HG02571 (cell line): ENCODE measurements around the gene N4BP2L1.

Source experiments
- ATAC-seq: cut with Tn5 transposase; IDR thresholded peaks from one replicate; pipeline ENCODE4 v1.9.1; 2021; ENCODE audit warnings: mild to moderate bottlenecking, moderate library complexity; ENCODE audit not compliant: unreplicated experiment

The N4BP2L1 gene

GRCh38 chr13:32427852-32428580 is at the start of gene N4BP2L1:
TSS of gene N4BP2L1 (minus strand) at chr13:32428130. CDS start at chr13:32428082, 48 bp downstream.
- ATAC-seq = peak; percentile 71

DNA sequence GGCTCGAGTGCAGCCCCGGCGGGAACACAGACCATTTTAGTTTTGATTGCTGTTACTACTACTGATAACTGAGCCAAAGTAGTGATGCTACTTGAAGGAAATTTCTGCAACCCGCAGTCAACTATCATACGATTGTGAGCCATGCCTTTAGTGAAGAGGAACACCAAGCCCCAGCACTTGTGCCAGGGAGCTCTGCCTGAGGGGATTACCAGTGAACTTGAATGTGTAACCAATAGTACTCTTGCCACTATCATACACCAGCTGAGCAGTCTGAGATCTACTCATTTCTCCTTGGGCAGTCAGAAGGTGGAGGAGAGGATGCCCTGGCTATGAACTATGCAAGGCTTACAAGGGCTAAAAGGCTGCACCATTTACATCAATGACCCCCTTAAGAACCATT is 49.0 kb upstream of the N4BP2L1 start:
- no peak for ATAC-seq

DNA sequence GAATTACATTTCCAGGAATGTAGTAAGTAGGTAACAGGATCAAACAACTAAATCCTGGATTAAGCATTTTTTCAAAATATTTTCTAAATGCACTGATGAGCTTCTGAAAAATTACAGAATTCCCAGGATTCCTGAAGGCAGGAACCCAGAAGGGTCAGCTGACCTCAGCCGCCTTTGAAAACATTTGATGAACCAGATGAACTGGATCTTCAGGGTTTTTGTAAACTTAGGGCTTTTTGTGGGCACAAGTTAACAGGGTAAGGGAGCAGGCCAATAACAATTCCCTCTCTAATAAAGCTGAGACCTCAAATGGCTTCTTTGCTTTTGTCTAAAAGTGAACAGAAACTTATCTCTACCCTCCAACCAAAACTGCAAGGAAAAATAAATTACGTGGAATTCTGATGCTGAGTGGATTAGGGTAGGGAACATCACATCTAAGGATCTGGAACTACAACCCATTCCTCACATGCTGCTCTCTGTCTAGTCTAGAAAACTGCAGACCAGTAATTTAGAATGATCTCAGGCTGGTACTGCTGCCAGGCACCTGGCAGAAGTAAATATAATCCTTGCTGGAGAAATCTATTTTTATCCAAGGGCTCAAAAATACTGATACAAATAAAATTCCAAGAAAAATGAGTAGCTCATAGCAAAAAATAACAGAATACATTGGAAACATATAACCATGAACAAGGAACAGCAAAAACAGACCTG is 48.2 kb upstream of the N4BP2L1 start:
- ATAC-seq = no peak

- ATAC-seq = no peak
Observed at GRCh38 chr13:32474999-32475792, 47.3 kb upstream of the N4BP2L1 start.

GRCh38 chr13:32473650-32474049 is 45.7 kb upstream of the N4BP2L1 start:
- no peak for ATAC-seq

- ATAC-seq = peak; percentile 79
Observed at GRCh38 chr13:32472194-32472621, 44.3 kb upstream of the N4BP2L1 start.

DNA sequence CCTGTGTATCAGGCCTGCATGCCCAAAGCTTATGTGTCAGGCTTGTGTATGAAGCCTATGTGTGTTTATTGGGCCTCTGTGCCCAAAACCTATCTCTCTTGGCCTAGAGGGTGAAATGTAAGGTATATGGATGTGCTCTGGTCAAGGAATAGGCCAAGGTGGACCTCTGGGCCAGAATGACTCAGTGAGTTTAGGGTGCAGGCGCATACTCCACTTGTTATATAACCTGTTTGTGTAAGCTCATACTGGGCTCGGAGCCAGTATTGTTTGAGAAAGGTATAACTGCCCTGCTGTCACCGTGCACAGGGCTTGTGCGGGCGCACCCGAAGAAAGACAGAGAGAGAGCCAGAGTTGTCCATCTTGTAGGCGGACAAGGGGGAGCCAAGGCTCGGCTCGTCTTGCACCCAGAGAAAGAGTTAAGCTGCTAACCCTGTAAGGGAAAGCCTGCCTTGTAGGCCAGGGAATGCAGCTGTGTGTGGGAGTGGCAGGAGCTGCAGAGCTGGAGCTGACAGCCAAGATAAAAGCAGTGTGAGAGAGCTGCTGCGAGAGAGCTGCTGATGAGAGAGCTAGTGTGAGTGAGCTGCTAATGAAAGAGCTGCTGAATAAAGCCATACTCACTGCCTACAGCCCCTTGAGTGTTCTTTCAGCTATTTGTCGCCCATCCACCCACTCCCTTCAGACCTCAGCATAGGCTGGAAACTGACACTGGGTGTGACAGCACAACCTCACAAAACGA is 43.4 kb upstream of the N4BP2L1 start:
- ATAC-seq = no peak

GRCh38 chr13:32468502-32469142 is 40.7 kb upstream of the N4BP2L1 start:
- no peak for ATAC-seq

DNA sequence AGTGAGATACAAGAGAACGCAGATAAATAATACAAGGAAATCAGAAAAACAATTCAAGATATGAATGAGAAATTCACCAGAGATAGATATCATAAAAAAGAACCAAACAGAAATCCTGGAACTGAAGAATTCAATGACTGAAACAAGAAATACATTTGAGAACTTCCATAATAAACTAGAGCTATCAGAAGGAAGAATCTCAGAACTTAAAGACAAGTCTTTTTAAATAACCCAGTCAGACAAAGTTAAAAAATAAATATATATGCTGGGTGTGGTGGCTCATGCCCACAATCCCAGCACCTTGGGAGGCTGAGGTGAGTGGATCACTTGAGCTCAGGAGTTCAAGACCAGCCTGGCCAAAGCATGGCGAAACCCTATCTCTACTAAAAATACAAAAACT is 28.7 kb upstream of the N4BP2L1 start:
- ATAC-seq = no peak

DNA sequence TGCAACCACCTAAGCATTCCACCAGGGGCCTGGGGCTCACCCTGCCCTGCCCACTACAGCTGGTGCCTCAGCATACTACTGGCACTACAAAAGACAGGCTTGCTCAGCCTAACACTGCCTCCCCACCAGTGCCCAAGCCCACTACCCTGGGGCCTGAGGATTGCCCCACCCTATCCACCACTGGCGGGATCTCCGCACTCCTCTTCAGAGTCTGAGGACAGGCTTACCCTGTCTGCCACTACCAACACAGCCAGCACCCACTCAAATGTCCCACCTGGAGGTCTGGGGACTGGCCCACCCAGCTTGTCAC is 27.6 kb upstream of the N4BP2L1 start:
- no peak for ATAC-seq

GRCh38 chr13:32454886-32455593 is 27.1 kb upstream of the N4BP2L1 start:
- ATAC-seq = no peak

DNA sequence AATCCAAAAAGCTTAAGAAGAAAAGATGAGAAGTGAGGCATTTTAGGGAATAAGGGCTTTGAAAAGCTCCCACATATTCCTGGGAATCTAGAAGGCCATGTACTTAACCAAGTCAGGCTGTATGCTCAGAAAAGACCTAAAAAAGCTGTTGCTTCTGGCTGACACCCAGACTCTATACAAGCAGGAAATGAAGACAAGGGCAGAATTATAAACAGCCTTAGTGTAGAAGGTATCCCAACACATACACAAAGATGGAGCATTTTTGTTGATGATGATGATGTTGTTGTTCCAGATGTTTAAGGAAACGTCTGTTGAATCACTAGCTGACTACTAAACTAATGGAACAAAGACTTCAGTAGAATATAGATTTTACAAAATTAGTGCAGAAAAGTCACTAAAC is 26.1 kb upstream of the N4BP2L1 start:
- no peak for ATAC-seq

GRCh38 chr13:32448972-32449371 is 21.0 kb upstream of the N4BP2L1 start:
- no peak for ATAC-seq

DNA sequence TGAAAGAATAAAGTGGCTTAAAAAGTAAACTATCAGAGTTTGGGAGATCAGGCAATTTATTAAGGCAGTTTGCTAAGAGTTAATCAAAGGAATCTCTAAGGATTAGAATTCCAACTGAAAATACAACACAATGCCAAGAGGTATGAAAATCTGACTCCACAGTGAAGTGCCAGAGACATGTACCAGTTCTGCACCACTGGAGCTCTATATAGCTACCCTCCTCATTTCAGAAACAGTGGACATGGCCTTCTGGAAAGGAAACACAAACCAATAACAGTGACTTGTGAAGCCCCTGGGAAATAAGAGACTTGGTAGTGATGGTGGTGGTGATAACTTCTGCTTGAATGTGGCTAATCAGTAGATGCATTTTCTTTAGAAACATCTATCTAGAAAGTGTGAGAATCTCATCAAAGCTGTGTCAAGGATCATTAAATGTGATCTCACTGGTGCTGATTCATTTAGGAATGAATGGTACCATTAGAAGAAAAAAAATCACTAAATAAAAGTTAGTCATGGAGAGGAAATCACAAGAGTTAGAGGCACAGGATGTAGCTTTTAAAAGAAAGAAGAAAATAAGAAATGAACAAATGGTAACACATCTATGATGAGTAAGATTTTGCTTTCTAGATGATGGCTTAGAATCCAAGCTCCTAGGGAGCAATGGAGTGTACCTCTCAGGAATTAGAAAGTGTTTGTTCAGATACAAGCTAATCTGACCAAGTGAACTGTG is 20.1 kb upstream of the N4BP2L1 start:
- ATAC-seq = no peak

DNA sequence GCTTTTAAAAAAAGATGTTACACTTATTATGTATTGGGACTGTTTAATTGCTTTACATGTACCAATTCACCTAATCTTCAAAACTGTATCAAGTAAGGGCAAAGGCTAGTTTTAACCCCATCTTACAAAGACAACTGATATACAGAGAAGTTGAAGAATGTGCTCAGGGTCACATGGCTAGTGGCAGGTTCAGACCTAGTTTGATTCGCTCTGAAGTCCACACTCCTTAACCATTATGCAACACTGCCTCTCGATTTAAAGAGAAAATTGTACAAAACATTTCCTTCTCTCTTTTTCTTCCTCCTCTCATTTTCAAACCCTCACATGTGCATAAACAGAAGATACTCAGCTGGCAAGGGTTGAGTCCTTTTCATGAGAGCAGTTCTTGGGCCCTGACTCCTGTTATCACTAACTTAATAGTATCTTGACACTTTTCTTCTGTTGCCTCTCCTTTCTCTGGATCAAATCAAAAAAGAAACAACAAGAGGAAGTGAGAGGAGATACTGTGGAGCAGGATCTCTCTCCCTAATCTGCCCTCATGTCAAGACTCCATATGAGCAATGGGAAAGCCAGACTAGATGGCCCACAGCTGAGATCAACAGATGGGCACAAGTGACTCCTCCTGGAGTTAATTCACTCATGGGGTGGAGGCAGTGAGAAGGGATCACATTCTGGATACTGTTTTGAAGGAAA is 19.0 kb upstream of the N4BP2L1 start:
- ATAC-seq = no peak

DNA sequence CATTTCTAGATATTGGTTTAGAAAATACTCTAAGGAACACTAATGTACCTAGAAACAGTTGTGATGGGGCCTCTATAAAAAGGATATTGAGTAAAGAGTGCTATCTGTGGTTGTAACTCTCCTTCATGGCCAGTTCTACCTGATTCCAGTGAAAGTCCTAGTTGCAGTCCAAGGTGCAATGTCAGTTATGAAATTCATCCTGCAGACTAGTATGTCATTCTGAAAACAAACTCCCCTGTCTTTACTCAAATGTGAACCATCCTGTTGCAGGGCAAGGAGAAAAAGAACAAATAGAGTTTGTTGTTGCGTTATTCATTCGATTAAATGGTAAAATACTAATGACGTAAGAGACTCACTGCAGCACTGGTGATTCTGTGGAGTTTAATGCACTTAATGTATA is 18.3 kb upstream of the N4BP2L1 start:
- no peak for ATAC-seq

DNA sequence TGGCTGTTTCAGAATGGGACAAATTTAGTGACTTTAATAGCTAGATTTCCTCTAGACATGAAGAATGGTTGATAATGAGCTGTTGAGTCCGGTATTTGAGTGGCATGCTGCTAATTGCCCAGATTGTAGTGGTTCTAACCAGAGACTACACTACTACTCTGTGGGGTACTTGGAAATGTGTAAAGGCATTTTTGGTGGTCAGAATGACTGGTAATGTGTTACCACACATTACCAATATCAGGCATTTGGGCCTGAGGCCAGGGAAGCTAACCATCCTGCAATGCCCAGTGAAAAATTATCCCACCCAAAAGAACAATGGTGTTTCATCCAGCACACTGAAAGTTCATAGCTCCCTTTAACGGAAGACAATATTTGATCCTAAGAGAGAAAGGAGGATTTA is 17.5 kb upstream of the N4BP2L1 start:
- no peak for ATAC-seq

GRCh38 chr13:32443111-32443510 is 15.2 kb upstream of the N4BP2L1 start:
- ATAC-seq = peak; percentile 42

DNA sequence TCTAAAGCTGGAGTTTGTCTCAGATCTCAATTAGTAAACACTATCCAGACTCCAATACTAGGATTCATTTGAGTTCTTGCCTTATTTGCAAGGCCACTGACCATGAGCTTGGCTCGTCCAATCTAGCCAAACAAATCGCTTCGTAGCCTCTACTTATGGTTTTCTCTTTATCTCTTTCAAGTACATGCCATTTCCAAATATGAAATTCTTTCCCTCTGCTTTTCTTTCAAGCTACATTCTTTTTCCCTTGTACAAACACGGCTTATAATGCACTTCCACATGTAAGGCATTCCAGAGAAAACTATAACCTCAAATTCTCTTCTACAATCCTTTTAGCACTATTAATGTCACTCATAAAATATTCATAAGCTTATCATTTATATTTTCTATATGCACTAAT is 10.9 kb upstream of the N4BP2L1 start:
- no peak for ATAC-seq
